ENCODE data around the gene SORL1. TPM values are rescaled to one million over a fixed set of nuclear protein-coding genes. Genes with fewer than 3 reads are reported as not detected.

The SORL1 gene
- total and polyA plus RNA-seq, 9 of the 15 experiments (the other 6 are each of a cell fraction or from before 2014, with no cell fraction given) = 0.01 to 0.66 TPM; not detected in 7

GRCh38 chr11:121557348-121557747 lies 105.2 kb downstream of the SORL1 start:
- Histone ChIP-seq H3K9ac (ENCODE audit: insufficient read depth in 1 of 2, low read depth in 2 of 2, low read length in 2 of 2) (no peak overlapping the region), H3K36me3 (ENCODE audit: control insufficient read depth, insufficient read depth, low read length) (no peaks in the 10 kb centered on the region), H3K4me3 (no peak overlapping the region), H2AFZ (ENCODE audit: low read depth, low read length) (no peak overlapping the region), H3K4me1 (replicated peaks in 1 of 2; ENCODE audit: control insufficient read depth in 2 of 2, insufficient read depth in 2 of 2, low read length in 2 of 2) (no peaks in the 10 kb centered on the region), H3K27ac (ENCODE audit: extremely low read depth, low read depth, low read length) (no peak overlapping the region), H3K9me1 (ENCODE audit: control insufficient read depth, insufficient read depth, low read length) (no peaks in the 10 kb centered on the region), H3K79me2 (ENCODE audit: control insufficient read depth, insufficient read depth, low read length) (no peaks in the 10 kb centered on the region), H4K20me1 (replicated peaks; ENCODE audit: control insufficient read depth, insufficient read depth, low read length) (0 out of 2 replicates have a peak, but pooled peaks cover 3% of the 10 kb centered on the region), H3K9me3 (replicated peaks; ENCODE audit: control insufficient read depth, insufficient read depth, low read depth, low read length) (no peaks in the 10 kb centered on the region), H3K4me2 (ENCODE audit: insufficient read depth, low read length) (no peak overlapping the region), H3K27me3 (ENCODE audit: control insufficient read depth in 2 of 2, insufficient read depth in 2 of 2, low read length in 2 of 2) (peaks cover 0 to 11% of the 10 kb centered on the region in 2 experiments; a peak in 1 of 5 replicates)
- FAIRE-seq = no peak
- POLR2A ChIA-PET = interaction anchor here (0.6 kb wide), 1 partner anchor 26 kb away, joined by 3 read pairs; no protein-coding TSS in a partner anchor
- 2% methylated on average over 8 of the region's 8 CpGs for WGBS (ENCODE audit: insufficient coverage, low coverage, missing lambda C conversion rate)
- intact Hi-C loops (cut with micrococcal nuclease) (no loop called here), in situ Hi-C loops (cut with MboI) (no loop called here)
- BruUV-seq (replicated peaks) = no TSS peak
- no peak for DNase-seq (ENCODE audit: extremely low read depth in 1 of 4, low spot score in 3 of 4)
- no peak for ATAC-seq
- CTCF ChIA-PET (ENCODE audit: low intra/inter-chr PET ratio) = no interaction called here
- TF ChIP-seq, protein P1, sequence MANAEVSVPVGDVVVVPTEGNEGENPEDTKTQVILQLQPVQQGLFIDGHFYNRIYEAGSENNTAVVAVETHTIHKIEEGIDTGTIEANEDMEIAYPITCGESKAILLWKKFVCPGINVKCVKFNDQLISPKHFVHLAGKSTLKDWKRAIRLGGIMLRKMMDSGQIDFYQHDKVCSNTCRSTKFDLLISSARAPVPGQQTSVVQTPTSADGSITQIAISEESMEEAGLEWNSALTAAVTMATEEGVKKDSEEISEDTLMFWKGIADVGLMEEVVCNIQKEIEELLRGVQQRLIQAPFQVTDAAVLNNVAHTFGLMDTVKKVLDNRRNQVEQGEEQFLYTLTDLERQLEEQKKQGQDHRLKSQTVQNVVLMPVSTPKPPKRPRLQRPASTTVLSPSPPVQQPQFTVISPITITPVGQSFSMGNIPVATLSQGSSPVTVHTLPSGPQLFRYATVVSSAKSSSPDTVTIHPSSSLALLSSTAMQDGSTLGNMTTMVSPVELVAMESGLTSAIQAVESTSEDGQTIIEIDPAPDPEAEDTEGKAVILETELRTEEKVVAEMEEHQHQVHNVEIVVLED (CRISPR knock-in tag; IDR thresholded peaks at IDR 0.05) = no peak
- TF ChIP-seq E2F3 (CRISPR knock-in tag; IDR thresholded peaks at IDR 0.05) (no peak), MEF2D (tag; conservative IDR thresholded peaks at IDR 0.05; ENCODE audit: low read depth) (no peak), FOXP4 (CRISPR knock-in tag; IDR thresholded peaks at IDR 0.05; ENCODE audit: borderline replicate concordance) (no peak), SETDB1 (IDR thresholded peaks at IDR 0.05; ENCODE audit: low read length) (no peak), CHAMP1 (IDR thresholded peaks at IDR 0.05) (no peak), NR3C1 (CRISPR knock-in tag; IDR thresholded peaks at IDR 0.05) (no peak), NCOA1 (IDR thresholded peaks at IDR 0.05; ENCODE audit: low read depth) (no peak), ERF (CRISPR knock-in tag; IDR thresholded peaks at IDR 0.05) (no peak), SRSF7 (optimal IDR thresholded peaks at IDR 0.05; ENCODE audit: low read depth, low read length) (no peak)
- TF ChIP-seq, protein P2, sequence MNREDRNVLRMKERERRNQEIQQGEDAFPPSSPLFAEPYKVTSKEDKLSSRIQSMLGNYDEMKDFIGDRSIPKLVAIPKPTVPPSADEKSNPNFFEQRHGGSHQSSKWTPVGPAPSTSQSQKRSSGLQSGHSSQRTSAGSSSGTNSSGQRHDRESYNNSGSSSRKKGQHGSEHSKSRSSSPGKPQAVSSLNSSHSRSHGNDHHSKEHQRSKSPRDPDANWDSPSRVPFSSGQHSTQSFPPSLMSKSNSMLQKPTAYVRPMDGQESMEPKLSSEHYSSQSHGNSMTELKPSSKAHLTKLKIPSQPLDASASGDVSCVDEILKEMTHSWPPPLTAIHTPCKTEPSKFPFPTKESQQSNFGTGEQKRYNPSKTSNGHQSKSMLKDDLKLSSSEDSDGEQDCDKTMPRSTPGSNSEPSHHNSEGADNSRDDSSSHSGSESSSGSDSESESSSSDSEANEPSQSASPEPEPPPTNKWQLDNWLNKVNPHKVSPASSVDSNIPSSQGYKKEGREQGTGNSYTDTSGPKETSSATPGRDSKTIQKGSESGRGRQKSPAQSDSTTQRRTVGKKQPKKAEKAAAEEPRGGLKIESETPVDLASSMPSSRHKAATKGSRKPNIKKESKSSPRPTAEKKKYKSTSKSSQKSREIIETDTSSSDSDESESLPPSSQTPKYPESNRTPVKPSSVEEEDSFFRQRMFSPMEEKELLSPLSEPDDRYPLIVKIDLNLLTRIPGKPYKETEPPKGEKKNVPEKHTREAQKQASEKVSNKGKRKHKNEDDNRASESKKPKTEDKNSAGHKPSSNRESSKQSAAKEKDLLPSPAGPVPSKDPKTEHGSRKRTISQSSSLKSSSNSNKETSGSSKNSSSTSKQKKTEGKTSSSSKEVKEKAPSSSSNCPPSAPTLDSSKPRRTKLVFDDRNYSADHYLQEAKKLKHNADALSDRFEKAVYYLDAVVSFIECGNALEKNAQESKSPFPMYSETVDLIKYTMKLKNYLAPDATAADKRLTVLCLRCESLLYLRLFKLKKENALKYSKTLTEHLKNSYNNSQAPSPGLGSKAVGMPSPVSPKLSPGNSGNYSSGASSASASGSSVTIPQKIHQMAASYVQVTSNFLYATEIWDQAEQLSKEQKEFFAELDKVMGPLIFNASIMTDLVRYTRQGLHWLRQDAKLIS (CRISPR knock-in tag; IDR thresholded peaks at IDR 0.05) = no peak
- TF ChIP-seq, protein P3, sequence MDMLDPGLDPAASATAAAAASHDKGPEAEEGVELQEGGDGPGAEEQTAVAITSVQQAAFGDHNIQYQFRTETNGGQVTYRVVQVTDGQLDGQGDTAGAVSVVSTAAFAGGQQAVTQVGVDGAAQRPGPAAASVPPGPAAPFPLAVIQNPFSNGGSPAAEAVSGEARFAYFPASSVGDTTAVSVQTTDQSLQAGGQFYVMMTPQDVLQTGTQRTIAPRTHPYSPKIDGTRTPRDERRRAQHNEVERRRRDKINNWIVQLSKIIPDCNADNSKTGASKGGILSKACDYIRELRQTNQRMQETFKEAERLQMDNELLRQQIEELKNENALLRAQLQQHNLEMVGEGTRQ (CRISPR knock-in tag; IDR thresholded peaks at IDR 0.05) = no peak
